Measurements from ENCODE around the gene GRK5. TPM values are rescaled to one million over a fixed set of nuclear protein-coding genes. Genes with fewer than 3 reads are reported as not detected.
"Not testable (repeated sequence)": the region's sequence is repeated elsewhere in the genome, so short reads cannot be mapped to it uniquely, and the experiment has no call there.

Gene GRK5
- total RNA-seq, 5 donors from 2014 or later (not counting 1 experiment from before 2014, with no cell fraction given): 21.7 to 36.8 (median 30.6) TPM

GRCh38 chr10:119239015-119239414 is 31.6 kb downstream of the GRK5 start:
- not testable (repeated sequence) for H3K36me3 ChIP-seq (ENCODE audit: control insufficient read depth in 2 of 2, extremely low read depth in 1 of 2, insufficient read depth in 1 of 2, low read length in 1 of 2); H3K36me3 Mint-ChIP-seq; H3K9me3 Mint-ChIP-seq; H3K27ac Mint-ChIP-seq; H3K27me3 ChIP-seq (replicated peaks in 1 of 2; ENCODE audit: control insufficient read depth in 2 of 2, extremely low read depth in 1 of 2, insufficient read depth in 2 of 2, low read length in 1 of 2); ATAC-seq (replicated peaks in 1 of 4); DNase-seq; H3K27ac ChIP-seq (ENCODE audit: low read length); H3K27me3 Mint-ChIP-seq; H3K4me3 Mint-ChIP-seq; H3K9me3 ChIP-seq; H3K4me3 ChIP-seq (ENCODE audit: control insufficient read depth in 1 of 2, extremely low read depth in 1 of 2, low read length in 1 of 2)
- H3K4me1 ChIP-seq (ENCODE audit: control insufficient read depth in 1 of 2, extremely low read depth in 1 of 2, insufficient read depth in 2 of 2, low read length in 2 of 2): peaks cover 15 to 19% of the 10 kb centered on the region in 2 experiments
- WGBS (ENCODE audit: insufficient coverage): no CpG with 5 or more reads among the region's 6 CpGs
- peaks cover 53 to 69% (median 61%) of the 10 kb centered on the region in 3 donors for H3K4me1 Mint-ChIP-seq
- ChIA-PET POLR2A (interaction anchor here in 1 of 2 donors (0.6 kb wide), 1 partner anchor 8 kb away, joined by 3 read pairs; no protein-coding TSS in a partner anchor), CTCF (interaction anchor here in 1 of 2 donors (0.5 to 1.0 kb wide), 2 partner anchors 40 to 121 kb away, joined by 3 to 4 read pairs; no protein-coding TSS in a partner anchor)

- ATAC-seq (replicated peaks in 1 of 4); H3K9me3 Mint-ChIP-seq; DNase-seq; H3K27me3 ChIP-seq (replicated peaks in 1 of 2; ENCODE audit: control insufficient read depth in 2 of 2, extremely low read depth in 1 of 2, insufficient read depth in 2 of 2, low read length in 1 of 2); POLR2A ChIA-PET; CTCF ChIA-PET; H3K27ac Mint-ChIP-seq; H3K9me3 ChIP-seq; H3K27ac ChIP-seq (ENCODE audit: low read length); H3K4me3 ChIP-seq (ENCODE audit: control insufficient read depth in 1 of 2, extremely low read depth in 1 of 2, low read length in 1 of 2); H3K4me3 Mint-ChIP-seq; H3K36me3 Mint-ChIP-seq; H3K27me3 Mint-ChIP-seq; H3K36me3 ChIP-seq (ENCODE audit: control insufficient read depth in 2 of 2, extremely low read depth in 1 of 2, insufficient read depth in 1 of 2, low read length in 1 of 2): not testable (repeated sequence)
- peaks cover 53 to 70% (median 60%) of the 10 kb centered on the region in 3 donors for H3K4me1 Mint-ChIP-seq
- no CpG with 5 or more reads among the region's 4 CpGs for WGBS (ENCODE audit: insufficient coverage)
- peaks cover 15 to 19% of the 10 kb centered on the region in 2 experiments for H3K4me1 ChIP-seq (ENCODE audit: control insufficient read depth in 1 of 2, extremely low read depth in 1 of 2, insufficient read depth in 2 of 2, low read length in 2 of 2)
These were observed 32.3 kb downstream of the GRK5 start for GRCh38 chr10:119239630-119240029.

DNA sequence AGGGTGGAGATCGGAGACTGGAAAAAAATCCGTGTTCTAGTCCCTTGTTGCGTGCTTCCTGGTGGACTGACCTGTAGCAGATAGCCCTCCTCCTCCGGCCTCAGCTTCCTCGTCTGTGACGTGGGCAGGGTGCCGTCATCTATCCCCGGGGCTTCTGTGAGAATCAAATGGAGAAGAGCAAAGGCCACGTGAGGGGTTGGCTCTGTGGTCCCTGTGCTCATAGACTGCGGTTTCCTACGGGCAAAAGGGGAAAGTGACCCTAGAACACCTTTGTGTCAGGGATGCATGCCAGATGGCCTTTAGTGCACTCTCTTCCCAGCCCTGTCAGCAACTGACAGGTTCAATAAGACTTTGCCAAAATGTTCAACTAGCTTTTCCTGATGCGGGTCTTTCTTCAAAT is 33.7 kb downstream of the GRK5 start:
- H3K27ac Mint-ChIP-seq: no peak overlapping the region

DNA sequence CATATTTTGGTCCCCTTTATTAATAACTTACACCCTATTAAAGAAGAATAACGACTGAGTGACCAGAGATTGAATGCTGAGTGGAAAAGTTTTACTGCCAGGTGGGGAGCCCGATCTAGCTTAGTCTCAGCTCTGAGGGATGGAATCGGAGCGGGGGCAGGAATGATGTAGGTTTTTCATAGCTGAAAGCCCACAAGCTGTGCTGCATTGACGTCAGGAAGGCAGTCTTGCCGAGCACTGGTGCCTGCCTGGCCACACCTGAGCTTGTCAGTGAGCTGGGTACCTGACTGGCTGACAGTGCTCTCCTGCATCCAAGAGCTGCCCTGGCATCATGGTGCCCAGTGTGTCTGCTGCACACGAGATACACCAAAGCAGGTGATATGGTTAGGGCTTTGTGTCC is 34.8 kb downstream of the GRK5 start:
- no peak overlapping the region for H3K4me3 ChIP-seq (ENCODE audit: control insufficient read depth in 1 of 2, extremely low read depth in 1 of 2, low read length in 1 of 2)
- peaks cover 14 to 15% of the 10 kb centered on the region in 2 experiments for H3K4me1 ChIP-seq (ENCODE audit: control insufficient read depth in 1 of 2, extremely low read depth in 1 of 2, insufficient read depth in 2 of 2, low read length in 2 of 2)
- H3K36me3 ChIP-seq (ENCODE audit: control insufficient read depth in 2 of 2, extremely low read depth in 1 of 2, insufficient read depth in 1 of 2, low read length in 1 of 2): no peaks in the 10 kb centered on the region
- ChIA-PET CTCF (interaction anchor here in 1 of 2 donors (0.6 kb wide), 1 partner anchor 206 kb away, joined by 3 read pairs; no protein-coding TSS in a partner anchor), POLR2A (no interaction called here)
- no peaks in the 10 kb centered on the region for H3K27me3 ChIP-seq (replicated peaks in 1 of 2; ENCODE audit: control insufficient read depth in 2 of 2, extremely low read depth in 1 of 2, insufficient read depth in 2 of 2, low read length in 1 of 2)
- WGBS (ENCODE audit: insufficient coverage): 90% methylated on average over 5 of the region's 7 CpGs
- no peak for ATAC-seq (replicated peaks in 1 of 4)
- Mint-ChIP-seq H3K27ac (no peak overlapping the region), H3K4me3 (no peak overlapping the region), H3K4me1 (peaks cover 46 to 63% (median 53%) of the 10 kb centered on the region in 3 donors), H3K9me3 (no peaks in the 10 kb centered on the region), H3K27me3 (no peaks in the 10 kb centered on the region), H3K36me3 (peaks cover 6% of the 10 kb centered on the region)
- no peaks in the 10 kb centered on the region for H3K9me3 ChIP-seq
- no peak for DNase-seq
- no peak overlapping the region for H3K27ac ChIP-seq (ENCODE audit: low read length)

More for the DNA sequence above, 33.7 kb downstream of the GRK5 start:
- Mint-ChIP-seq H3K9me3 (no peaks in the 10 kb centered on the region), H3K4me1 (peaks cover 52 to 66% (median 53%) of the 10 kb centered on the region in 3 donors), H3K27me3 (no peaks in the 10 kb centered on the region), H3K36me3 (peaks cover 6% of the 10 kb centered on the region), H3K4me3 (no peak overlapping the region)
- ChIA-PET CTCF (no interaction called here), POLR2A (no interaction called here)
- Histone ChIP-seq H3K9me3 (no peaks in the 10 kb centered on the region), H3K4me3 (ENCODE audit: control insufficient read depth in 1 of 2, extremely low read depth in 1 of 2, low read length in 1 of 2) (no peak overlapping the region), H3K27ac (ENCODE audit: low read length) (no peak overlapping the region), H3K36me3 (ENCODE audit: control insufficient read depth in 2 of 2, extremely low read depth in 1 of 2, insufficient read depth in 1 of 2, low read length in 1 of 2) (no peaks in the 10 kb centered on the region), H3K4me1 (ENCODE audit: control insufficient read depth in 1 of 2, extremely low read depth in 1 of 2, insufficient read depth in 2 of 2, low read length in 2 of 2) (peaks cover 15 to 19% of the 10 kb centered on the region in 2 experiments), H3K27me3 (replicated peaks in 1 of 2; ENCODE audit: control insufficient read depth in 2 of 2, extremely low read depth in 1 of 2, insufficient read depth in 2 of 2, low read length in 1 of 2) (no peaks in the 10 kb centered on the region)
- ATAC-seq (replicated peaks in 1 of 4) (no peak), DNase-seq (no peak)
- WGBS (ENCODE audit: insufficient coverage): 93% methylated on average over 9 of the region's 12 CpGs

DNA sequence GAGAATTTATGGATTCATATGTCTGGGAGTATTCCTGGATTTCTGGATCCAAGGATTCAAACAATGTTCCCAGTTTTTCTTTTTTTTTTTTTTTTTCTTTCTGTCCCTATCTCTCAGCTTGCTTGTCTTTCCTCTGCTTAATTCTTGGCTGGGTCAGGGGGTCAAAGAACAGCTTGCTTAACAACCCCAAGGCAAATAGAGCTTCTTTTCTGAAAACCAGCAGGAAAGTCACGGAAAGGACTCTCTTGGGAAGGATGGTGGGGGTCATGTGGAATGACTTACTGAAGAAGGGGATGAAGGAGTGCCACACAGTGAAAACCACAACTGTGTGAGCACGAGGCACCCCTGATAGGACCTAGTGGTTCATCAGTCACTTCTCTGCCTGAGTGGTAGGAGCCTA is 36.1 kb downstream of the GRK5 start:
- no peak for DNase-seq
- Histone ChIP-seq H3K4me1 (ENCODE audit: control insufficient read depth in 1 of 2, extremely low read depth in 1 of 2, insufficient read depth in 2 of 2, low read length in 2 of 2) (peaks cover under 1 to 3% of the 10 kb centered on the region in 2 experiments), H3K27ac (ENCODE audit: low read length) (no peak overlapping the region), H3K36me3 (ENCODE audit: control insufficient read depth in 2 of 2, extremely low read depth in 1 of 2, insufficient read depth in 1 of 2, low read length in 1 of 2) (no peaks in the 10 kb centered on the region), H3K27me3 (replicated peaks in 1 of 2; ENCODE audit: control insufficient read depth in 2 of 2, extremely low read depth in 1 of 2, insufficient read depth in 2 of 2, low read length in 1 of 2) (no peaks in the 10 kb centered on the region), H3K4me3 (ENCODE audit: control insufficient read depth in 1 of 2, extremely low read depth in 1 of 2, low read length in 1 of 2) (no peak overlapping the region), H3K9me3 (no peaks in the 10 kb centered on the region)
- no peak for ATAC-seq (replicated peaks in 1 of 4)
- ChIA-PET POLR2A (interaction anchor here in 1 of 2 donors (0.7 to 0.8 kb wide), 2 partner anchors 60 to 145 kb away, joined by 3 to 4 read pairs; no protein-coding TSS in a partner anchor), CTCF (interaction anchor here in 1 of 2 donors (0.6 kb wide), 1 partner anchor 15 kb away, joined by 3 read pairs; no protein-coding TSS in a partner anchor)
- Mint-ChIP-seq H3K9me3 (no peaks in the 10 kb centered on the region), H3K27ac (no peak overlapping the region), H3K36me3 (peaks cover 6% of the 10 kb centered on the region), H3K27me3 (no peaks in the 10 kb centered on the region), H3K4me1 (peaks cover 38 to 56% (median 40%) of the 10 kb centered on the region in 3 donors), H3K4me3 (no peak overlapping the region)
- WGBS (ENCODE audit: insufficient coverage): 100% methylated on average over 1 of the region's 2 CpGs

- Mint-ChIP-seq H3K36me3 (peaks cover 6% of the 10 kb centered on the region), H3K9me3 (no peaks in the 10 kb centered on the region), H3K27me3 (no peaks in the 10 kb centered on the region), H3K27ac (no peak overlapping the region), H3K4me3 (no peak overlapping the region), H3K4me1 (peaks cover 36 to 54% (median 36%) of the 10 kb centered on the region in 3 donors)
- 83% methylated on average over 1 of the region's 1 CpG for WGBS (ENCODE audit: insufficient coverage)
- Histone ChIP-seq H3K27ac (ENCODE audit: low read length) (no peak overlapping the region), H3K4me1 (ENCODE audit: control insufficient read depth in 1 of 2, extremely low read depth in 1 of 2, insufficient read depth in 2 of 2, low read length in 2 of 2) (peaks cover 0 to 2% of the 10 kb centered on the region in 2 experiments), H3K36me3 (ENCODE audit: control insufficient read depth in 2 of 2, extremely low read depth in 1 of 2, insufficient read depth in 1 of 2, low read length in 1 of 2) (no peaks in the 10 kb centered on the region), H3K27me3 (replicated peaks in 1 of 2; ENCODE audit: control insufficient read depth in 2 of 2, extremely low read depth in 1 of 2, insufficient read depth in 2 of 2, low read length in 1 of 2) (no peaks in the 10 kb centered on the region), H3K4me3 (ENCODE audit: control insufficient read depth in 1 of 2, extremely low read depth in 1 of 2, low read length in 1 of 2) (no peak overlapping the region), H3K9me3 (no peaks in the 10 kb centered on the region)
- no peak for ATAC-seq (replicated peaks in 1 of 4)
- POLR2A ChIA-PET: interaction anchor here in 1 of 2 donors (0.7 to 1.0 kb wide), 3 partner anchors 9 to 144 kb away, joined by 3 to 4 read pairs (median 3); no protein-coding TSS in a partner anchor
- no peak for DNase-seq
- CTCF ChIA-PET: no interaction called here
These were observed 36.6 kb downstream of the GRK5 start for GRCh38 chr10:119243967-119244366.
